Loucy (cell line): ENCODE data around the gene CPAMD8.

Experiments
- H2AFZ ChIP-seq: fragments of 200-600 bp; sonication (generic); 2 replicates; pipeline ENCODE4 v1.6.0; 2016; ENCODE audit warnings: antibody characterized with exemption, mild to moderate bottlenecking, low read length, moderate library complexity
- H3F3A ChIP-seq: fragments of 200-600 bp; 2 replicates; pipeline ENCODE4 v1.6.0; 2016; ENCODE audit warnings: antibody characterized with exemption, low read depth, mild to moderate bottlenecking
- H3K27me3 ChIP-seq: fragments of 200-600 bp; sonication (generic); 2 replicates; pipeline ENCODE4 v1.6.1; 2014; ENCODE audit warnings: low read length, mild to moderate bottlenecking; ENCODE audit not compliant: insufficient read depth, poor library complexity, severe bottlenecking
- H3K36me3 ChIP-seq: fragments of 200-600 bp; sonication (generic); 2 replicates; pipeline ENCODE4 v1.6.1; 2016; ENCODE audit warnings: low read length; ENCODE audit not compliant: insufficient read depth
- H3K4me1 ChIP-seq: fragments of 200-600 bp; sonication (generic); 2 replicates; pipeline ENCODE4 v1.5.1; 2014; ENCODE audit warnings: low read length, mild to moderate bottlenecking; ENCODE audit not compliant: insufficient read depth, poor library complexity, severe bottlenecking
- H3K4me2 ChIP-seq: fragments of 200-600 bp; sonication (generic); 2 replicates; pipeline ENCODE4 v1.6.0; 2014; ENCODE audit warnings: antibody characterized with exemption, low read length, low read depth, mild to moderate bottlenecking; ENCODE audit not compliant: poor library complexity, severe bottlenecking
- H3K4me3 ChIP-seq: fragments of 200-600 bp; sonication (generic); 2 replicates; pipeline ENCODE4 v1.5.1; 2014; ENCODE audit warnings: low read length, mild to moderate bottlenecking, mixed read lengths; ENCODE audit not compliant: poor library complexity, severe bottlenecking
- H3K79me2 ChIP-seq: fragments of 200-600 bp; sonication (generic); 2 replicates; pipeline ENCODE4 v1.6.1; 2014; ENCODE audit warnings: low read length; ENCODE audit not compliant: insufficient read depth
- H3K9ac ChIP-seq: fragments of 200-600 bp; sonication (generic); 2 replicates; pipeline ENCODE4 v1.6.0; 2014; ENCODE audit warnings: mild to moderate bottlenecking, low read depth, low read length, moderate library complexity; ENCODE audit not compliant: poor library complexity, severe bottlenecking
- H3K9me2 ChIP-seq: fragments of 200-600 bp; sonication (generic); replicated peaks from 2 replicates; pipeline ENCODE4 v1.6.1; 2016; ENCODE audit warnings: low read depth, low read length, mixed read lengths
- H3K9me3 ChIP-seq: fragments of 200-600 bp; sonication (generic); 2 replicates; pipeline ENCODE4 v1.6.1; 2014; ENCODE audit warnings: mild to moderate bottlenecking, antibody characterized with exemption, low read length, low read depth; ENCODE audit not compliant: insufficient read depth
- H4K20me1 ChIP-seq: fragments of 200-600 bp; sonication (generic); 2 replicates; pipeline ENCODE4 v1.6.0; 2014; ENCODE audit warnings: antibody characterized with exemption, low read length, mild to moderate bottlenecking; ENCODE audit not compliant: insufficient read depth, poor library complexity, severe bottlenecking
- CTCF ChIP-seq: fragments of 200-600 bp; sonication (generic); conservative IDR thresholded peaks from 2 replicates; pipeline ENCODE4 v1.5.1; 2014; ENCODE audit warnings: mild to moderate bottlenecking, antibody characterized with exemption, low read length
- EZH2phosphoT487 ChIP-seq: fragments of 200-600 bp; IDR thresholded peaks from 2 replicates; pipeline ENCODE4 v1.6.1; 2018; ENCODE audit warnings: antibody characterized with exemption, mild to moderate bottlenecking, moderate library complexity, borderline replicate concordance

The CPAMD8 gene

GRCh38 chr19:16897029-16897855 lies 129.4 kb downstream of the CPAMD8 start:
- Histone ChIP-seq H2AFZ (no peak overlapping the region), H3K9me2 (no peaks in the 10 kb centered on the region), H3F3A (no peaks in the 10 kb centered on the region), H3K4me1 (peaks cover 30% of the 10 kb centered on the region), H3K4me3 (no peak overlapping the region), H4K20me1 (no peaks in the 10 kb centered on the region), H3K4me2 (no peak overlapping the region), H3K27me3 (no peaks in the 10 kb centered on the region), H3K36me3 (no peaks in the 10 kb centered on the region), H3K9ac (no peak overlapping the region), H3K79me2 (peaks cover 1% of the 10 kb centered on the region; the same call in 1 of the 2 replicates), H3K9me3 (no peaks in the 10 kb centered on the region)
- TF ChIP-seq CTCF (no peak), EZH2phosphoT487 (no peak)

- H3K9ac ChIP-seq: no peak overlapping the region
- no peak overlapping the region for H3K4me3 ChIP-seq
- H3K4me2 ChIP-seq: no peak overlapping the region
- TF ChIP-seq EZH2phosphoT487 (no peak), CTCF (no peak)
- no peak overlapping the region for H2AFZ ChIP-seq
- H3K36me3 ChIP-seq: no peaks in the 10 kb centered on the region
- peaks cover 38% of the 10 kb centered on the region for H3K4me1 ChIP-seq
- no peaks in the 10 kb centered on the region for H4K20me1 ChIP-seq
- peaks cover 8% of the 10 kb centered on the region; the same call in 1 of the 2 replicates for H3K79me2 ChIP-seq
- no peaks in the 10 kb centered on the region for H3K9me3 ChIP-seq
- H3K27me3 ChIP-seq: no peaks in the 10 kb centered on the region
- no peaks in the 10 kb centered on the region for H3F3A ChIP-seq
- H3K9me2 ChIP-seq: no peaks in the 10 kb centered on the region
These were observed 130.2 kb downstream of the CPAMD8 start for GRCh38 chr19:16896146-16897028.

GRCh38 chr19:16895467-16896145 lies 131.0 kb downstream of the CPAMD8 start:
- H3K9me3 ChIP-seq: no peaks in the 10 kb centered on the region

More at GRCh38 chr19:16895467-16896145, 131.0 kb downstream of the CPAMD8 start:
- no peak overlapping the region for H3K9ac ChIP-seq
- no peak overlapping the region for H3K4me2 ChIP-seq
- H2AFZ ChIP-seq: no peak overlapping the region
- peaks cover 39% of the 10 kb centered on the region for H3K4me1 ChIP-seq
- no peaks in the 10 kb centered on the region for H3F3A ChIP-seq
- H3K36me3 ChIP-seq: no peaks in the 10 kb centered on the region
- TF ChIP-seq CTCF: no peak
- H3K79me2 ChIP-seq: peaks cover 8% of the 10 kb centered on the region; the same call in 1 of the 2 replicates
- H3K9me2 ChIP-seq: no peaks in the 10 kb centered on the region
- no peaks in the 10 kb centered on the region for H3K27me3 ChIP-seq
- H3K4me3 ChIP-seq: no peak overlapping the region
- no peaks in the 10 kb centered on the region for H4K20me1 ChIP-seq
